Esophagus squamous epithelium (tissue), 4 donors: ENCODE measurements around the gene TRIM65.

ENCODE experiments used
- POLR2A ChIP-seq, 4 donors: fragments of 450-650 bp; IDR thresholded peaks; one replicate each; pipeline ENCODE4 v1.6.1; 2017; ENCODE audit warnings: antibody characterized with exemption in 4 of 4, mild to moderate bottlenecking in 4 of 4, moderate library complexity in 3 of 4
- TF ChIP-seq, protein P1 (sequence below), 6 experiments: fragments of 450-650 bp in 4 of 6; fragments of 200-600 bp in 2 of 6; sonication (generic) in 2 of 6; IDR thresholded peaks; one replicate each; pipeline ENCODE4 v1.5.1; 2016 to 2019; ENCODE audit warnings: antibody characterized with exemption in 6 of 6, mild to moderate bottlenecking in 4 of 6, moderate library complexity in 4 of 6

DNA sequence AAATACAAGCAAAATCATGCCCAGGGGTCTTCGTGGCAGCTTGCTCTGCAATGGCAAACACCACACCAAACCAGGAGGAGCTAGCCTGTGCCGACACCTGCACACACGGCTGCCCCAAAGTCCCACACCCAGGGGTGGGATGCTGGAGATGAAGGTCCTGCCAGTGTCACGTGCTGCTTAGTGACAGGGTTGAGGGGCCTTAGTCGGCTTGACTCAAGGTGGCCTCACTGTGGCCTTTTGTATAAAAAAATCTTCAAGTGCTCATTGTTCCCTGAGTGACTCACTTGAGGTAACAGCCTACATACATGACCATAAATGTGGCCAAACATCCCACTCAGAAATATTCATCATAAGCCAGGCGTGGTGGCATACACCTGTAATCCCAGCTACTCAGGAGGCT, 7.3 kb downstream of the TRIM65 start:
- TF ChIP-seq, protein P1, sequence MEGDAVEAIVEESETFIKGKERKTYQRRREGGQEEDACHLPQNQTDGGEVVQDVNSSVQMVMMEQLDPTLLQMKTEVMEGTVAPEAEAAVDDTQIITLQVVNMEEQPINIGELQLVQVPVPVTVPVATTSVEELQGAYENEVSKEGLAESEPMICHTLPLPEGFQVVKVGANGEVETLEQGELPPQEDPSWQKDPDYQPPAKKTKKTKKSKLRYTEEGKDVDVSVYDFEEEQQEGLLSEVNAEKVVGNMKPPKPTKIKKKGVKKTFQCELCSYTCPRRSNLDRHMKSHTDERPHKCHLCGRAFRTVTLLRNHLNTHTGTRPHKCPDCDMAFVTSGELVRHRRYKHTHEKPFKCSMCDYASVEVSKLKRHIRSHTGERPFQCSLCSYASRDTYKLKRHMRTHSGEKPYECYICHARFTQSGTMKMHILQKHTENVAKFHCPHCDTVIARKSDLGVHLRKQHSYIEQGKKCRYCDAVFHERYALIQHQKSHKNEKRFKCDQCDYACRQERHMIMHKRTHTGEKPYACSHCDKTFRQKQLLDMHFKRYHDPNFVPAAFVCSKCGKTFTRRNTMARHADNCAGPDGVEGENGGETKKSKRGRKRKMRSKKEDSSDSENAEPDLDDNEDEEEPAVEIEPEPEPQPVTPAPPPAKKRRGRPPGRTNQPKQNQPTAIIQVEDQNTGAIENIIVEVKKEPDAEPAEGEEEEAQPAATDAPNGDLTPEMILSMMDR (IDR thresholded peaks at IDR 0.05) = no peak
- TF ChIP-seq POLR2A (IDR thresholded peaks at IDR 0.05) = no peak
